Activated T-cell treated with anti-CD3 and anti-CD28 coated beads for 24 hours (primary cell): ENCODE measurements around the gene SOCS1.

Experiments
- DNase-seq: peaks from one replicate; pipeline ENCODE4 v3.0.0-alpha.2; 2020; ENCODE audit warnings: low read depth

The SOCS1 gene

DNA sequence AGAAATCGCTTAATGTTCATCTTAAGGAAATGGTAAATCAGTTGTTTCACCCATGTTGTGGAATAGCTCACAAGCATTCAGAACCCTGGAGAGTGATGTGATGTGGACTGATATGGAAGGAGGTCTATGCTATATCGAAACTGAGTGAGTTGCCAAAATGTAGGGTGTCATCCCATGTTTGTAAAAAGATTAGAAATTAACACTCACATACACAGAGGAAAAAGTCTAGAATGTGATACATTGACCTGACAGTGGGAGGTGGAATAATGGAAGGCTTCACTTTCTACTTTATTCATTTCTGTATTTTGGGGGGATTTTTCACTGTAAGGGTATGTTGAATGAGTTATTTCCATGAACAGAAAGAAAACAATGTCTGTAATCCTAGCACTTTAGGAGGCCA lies 29.8 kb upstream of the SOCS1 start:
- no peak for DNase-seq

DNA sequence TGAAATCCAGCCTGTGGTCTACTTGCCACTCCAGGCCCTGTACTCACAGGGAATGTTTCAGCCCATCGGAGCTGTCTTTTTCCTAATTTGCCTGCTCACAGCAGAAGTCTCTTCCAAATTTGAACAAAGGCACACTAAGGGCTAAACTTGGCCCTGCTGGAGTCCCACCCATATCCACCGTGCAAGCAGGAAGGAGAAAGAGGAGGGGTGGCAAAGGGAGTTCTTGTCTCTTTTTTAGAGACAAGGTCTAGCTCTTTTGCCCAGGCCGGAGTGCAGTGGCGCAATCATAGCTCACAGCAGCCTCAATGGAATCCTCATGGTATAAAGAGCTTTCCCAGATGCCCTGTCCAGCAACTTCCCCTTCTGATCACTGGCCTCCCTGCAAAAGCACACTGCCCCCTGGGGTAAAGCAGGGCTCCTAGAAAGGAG lies 27.8 kb upstream of the SOCS1 start:
- no peak for DNase-seq

DNA sequence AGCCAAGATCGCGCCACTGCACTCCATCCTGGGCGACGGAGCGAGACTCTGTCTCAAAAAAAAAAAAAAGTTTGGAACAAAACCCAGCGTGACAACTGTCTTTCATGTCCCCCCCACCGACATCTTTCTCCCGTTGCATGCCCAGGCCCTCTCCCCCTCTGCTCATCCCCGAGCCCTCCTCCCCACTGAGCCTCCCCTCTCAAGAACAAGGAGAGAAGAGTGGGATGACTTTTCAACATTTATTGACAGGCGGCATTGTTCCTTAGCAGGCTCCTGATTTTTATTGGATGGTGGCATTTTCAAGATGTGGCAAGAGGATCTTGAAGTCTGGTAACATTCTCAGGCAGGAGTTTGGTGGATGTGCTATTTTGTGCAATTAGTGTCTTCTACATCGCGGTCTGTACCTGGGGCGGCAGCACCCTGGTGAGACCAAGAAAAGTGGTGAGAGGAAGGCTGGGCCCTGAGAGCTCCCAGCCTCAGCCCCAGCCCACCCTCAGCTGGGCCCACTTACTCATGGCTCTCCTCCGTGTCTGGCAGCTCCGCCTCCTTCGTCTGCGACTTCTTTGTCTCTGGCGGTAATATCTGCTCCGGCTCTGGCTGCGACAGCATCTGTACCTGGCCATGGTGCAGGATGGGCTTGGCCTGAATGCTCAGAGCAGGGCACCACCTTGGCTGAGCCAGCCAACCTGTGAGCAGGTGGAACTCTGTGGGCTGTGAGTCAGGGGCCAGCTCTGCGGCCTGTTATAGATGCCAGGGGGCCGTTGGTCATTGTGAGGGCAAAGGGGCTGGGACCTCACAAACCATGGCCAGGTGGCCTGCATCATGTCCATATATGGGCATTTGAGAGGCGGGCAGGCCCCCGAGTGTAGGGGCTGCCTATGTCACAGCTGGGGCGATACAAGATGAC lies 24.9 kb upstream of the SOCS1 start, which contains the start of gene PRM1:
Gene PRM1 (minus strand): TSS at position 715 of the 907 bp plus-strand sequence. CDS start 92 bp downstream, at position 623.
- DNase-seq, result no peak

DNA sequence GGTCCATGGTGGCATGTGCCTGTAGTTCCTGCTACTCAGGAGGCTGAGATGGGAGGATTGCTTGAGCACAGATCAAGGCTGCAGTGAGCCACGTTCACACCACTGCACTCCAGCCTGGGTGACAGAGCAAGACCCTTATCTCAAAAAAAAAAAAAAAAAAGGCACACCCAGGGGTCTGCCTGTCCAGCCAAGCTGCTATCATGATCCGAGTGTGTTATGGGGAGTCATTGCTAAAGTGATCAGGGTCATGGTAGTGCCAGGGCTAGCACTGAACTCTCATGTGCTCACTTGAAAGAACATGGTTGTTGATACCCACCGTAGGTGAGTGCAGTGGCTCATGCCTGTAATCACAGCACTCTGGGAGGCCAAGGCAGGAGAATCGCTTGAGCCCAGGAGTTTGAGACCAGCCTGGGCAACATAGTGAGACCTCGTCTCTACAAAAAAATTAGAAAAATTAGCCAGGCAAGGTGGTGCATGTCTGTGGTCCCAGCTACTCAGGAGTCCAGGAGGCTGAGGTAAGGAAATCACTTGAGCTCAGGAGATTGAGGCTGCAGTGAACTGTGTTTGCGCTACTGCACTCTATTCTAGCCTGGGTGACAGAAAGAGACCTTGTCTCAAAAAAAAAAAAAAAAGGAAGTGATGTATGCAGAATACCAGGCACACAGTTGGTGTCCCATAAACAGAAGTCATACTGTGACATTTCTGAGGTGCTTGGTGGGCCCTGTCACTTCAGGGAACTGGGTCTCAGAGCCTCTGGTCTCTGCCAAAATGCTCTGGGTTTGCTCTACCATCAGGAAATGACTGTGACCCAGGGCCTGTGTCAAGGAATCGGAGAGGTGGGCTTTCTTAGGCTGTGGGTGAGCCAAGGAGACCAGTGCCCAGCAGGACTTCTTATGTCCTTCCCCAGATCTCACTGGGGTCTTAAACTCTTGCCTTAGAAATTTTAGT lies 23.0 kb upstream of the SOCS1 start:
- no peak for DNase-seq

DNA sequence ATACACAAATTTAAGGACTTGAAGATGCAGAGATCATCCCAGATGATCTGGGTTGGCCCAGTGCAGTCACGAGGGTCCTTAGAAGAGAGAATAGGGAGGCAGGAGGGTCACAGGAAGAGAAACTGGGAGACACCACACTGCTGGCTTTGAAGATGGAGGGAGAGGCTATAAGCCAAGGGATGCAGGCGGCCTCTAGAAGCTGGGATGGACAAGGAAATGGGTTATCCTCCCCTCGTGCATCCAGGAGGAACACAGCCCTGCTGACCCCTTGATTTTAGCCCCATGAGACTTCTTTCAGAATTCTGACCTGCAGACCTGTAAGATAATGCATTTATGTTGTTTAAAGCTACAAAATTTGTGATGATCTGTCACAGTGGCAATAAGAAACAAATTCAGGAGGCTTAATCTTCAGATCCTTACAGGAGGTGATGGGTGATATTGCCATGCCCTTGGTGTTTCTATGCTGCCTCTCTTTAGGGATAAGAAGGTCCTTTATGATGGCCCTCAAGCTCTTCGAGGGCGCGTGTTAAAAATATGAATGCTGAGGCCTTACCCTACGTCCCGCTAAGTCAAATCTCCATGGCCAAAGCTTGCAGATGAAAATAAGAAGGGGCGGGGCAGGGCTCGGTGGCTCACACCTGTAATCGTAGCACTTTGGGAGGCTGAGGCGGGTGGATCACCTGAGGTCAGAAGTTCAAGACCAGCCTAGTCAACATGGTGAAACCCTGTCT lies 21.8 kb upstream of the SOCS1 start:
- no peak for DNase-seq

DNA sequence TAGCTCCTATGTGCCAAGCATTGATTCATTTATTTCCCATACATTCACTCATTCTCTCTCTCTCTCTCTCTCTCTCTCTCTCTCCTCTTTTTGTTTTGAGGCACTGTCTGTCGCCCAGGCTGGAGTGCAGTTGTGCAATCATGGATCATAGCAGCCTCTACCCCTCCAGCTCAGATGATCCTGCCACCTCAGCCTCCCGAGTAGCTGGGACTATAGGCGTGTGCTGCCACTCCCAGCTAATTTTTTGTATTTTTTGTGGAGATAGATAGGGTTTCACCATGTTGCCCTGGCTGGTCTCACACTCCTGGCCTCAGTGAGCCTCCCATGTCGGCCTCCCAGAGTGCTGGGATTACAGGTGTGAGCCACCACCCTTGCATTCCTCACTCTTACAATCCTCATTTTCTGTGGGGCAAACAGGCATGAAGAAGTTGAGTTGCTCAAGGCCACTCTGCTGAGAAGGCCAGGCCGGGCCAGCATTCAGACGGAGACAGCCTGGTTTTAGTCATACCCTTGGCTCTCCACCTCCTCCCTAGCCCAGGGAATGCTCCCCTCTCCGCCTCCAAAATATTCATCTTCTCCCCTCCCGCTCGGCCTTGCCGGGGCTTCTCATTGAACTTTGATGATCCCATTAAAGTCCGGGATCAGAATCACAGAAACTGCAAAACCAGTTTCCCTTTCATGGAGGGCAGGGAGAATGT lies 21.0 kb upstream of the SOCS1 start:
- DNase-seq, result no peak

DNA sequence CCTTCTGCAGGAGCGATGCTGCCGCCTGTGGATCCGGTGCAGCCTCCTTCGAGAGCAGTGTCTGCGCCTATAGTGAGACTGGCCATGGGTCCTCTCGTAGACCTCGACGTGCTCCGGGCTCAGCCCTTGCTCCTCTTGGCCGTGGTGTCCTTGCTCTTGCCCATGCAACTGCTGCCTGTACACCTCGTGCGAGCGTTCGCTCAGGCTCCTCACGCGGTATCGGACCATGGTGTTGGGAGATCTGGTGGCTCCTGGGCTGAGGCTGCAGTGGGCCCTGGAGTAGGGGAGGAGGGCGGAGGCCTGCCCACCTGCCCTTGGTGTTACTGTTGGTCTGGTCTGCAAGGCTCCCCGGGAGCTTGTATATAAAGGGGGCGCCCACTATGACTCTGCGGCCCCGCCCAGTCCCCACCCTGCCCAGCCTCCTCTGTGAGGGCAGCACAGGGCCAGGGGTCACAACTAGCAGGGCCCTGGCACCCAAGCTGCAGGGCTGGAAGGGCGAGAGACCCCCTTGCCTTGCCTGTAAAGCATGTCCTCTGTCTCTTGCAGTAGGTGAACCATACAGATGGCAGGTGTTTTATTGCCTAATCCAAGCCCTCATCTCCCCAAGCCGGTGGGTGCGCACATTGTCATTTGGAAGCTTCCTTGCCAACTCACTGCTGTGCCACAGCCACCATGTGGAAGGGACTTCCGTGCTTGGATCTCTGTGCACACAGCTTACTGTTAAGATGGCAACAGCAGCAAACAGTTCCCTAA lies 20.3 kb upstream of the SOCS1 start, which contains the start of gene PRM2:
Gene PRM2 (minus strand): TSS at position 338 of the 753 bp plus-strand sequence. CDS start 110 bp downstream, at position 228.
- DNase-seq, result no peak

DNA sequence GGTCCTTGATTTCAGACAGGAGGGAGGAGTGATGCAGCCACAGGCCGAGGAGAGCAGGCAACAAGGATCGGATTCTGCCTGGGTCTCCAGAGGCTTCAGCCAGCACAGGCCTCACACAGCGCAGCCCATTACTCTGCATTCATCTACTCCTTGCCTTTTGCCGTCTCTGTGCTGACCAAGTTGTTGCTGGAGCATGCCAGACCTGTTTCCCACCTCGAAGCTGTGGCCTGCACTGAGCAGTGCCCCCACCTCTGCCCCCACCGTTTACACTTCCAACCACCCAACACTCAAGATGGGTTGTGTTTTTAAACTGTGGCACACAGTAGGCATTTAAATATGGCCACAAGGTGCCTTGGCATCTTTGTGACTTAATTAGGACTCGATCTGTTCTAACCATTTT lies 19.0 kb upstream of the SOCS1 start:
- DNase-seq, result no peak

DNA sequence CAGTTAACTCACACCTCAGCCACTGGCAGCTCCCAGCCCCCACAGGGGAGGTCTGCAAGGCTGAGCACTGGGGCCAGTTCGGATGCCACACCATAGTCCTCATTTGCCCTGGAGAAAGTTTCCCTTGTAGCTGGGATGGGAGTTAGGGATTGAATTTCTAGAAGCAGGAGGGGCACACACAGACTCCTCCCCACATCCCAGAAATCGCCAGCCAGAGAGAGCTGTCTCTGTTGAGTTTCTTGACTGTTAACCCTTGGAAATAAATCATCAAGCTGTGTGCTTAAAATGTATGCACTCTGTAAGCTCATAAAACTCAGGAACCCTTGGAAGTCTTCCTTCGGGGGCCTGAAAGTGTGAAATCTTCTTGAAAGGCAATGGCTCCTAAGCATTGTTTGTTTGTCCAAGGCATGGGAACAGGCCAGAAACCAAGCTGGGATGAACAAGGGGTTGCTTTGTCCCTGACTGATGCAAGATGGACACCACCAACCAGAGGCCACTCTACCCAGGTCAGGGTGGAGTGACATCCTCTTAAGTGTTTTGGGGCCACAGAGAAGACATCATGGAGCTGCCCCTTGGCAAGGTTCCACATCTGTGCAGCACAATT lies 17.8 kb upstream of the SOCS1 start:
- DNase-seq, result no peak

DNA sequence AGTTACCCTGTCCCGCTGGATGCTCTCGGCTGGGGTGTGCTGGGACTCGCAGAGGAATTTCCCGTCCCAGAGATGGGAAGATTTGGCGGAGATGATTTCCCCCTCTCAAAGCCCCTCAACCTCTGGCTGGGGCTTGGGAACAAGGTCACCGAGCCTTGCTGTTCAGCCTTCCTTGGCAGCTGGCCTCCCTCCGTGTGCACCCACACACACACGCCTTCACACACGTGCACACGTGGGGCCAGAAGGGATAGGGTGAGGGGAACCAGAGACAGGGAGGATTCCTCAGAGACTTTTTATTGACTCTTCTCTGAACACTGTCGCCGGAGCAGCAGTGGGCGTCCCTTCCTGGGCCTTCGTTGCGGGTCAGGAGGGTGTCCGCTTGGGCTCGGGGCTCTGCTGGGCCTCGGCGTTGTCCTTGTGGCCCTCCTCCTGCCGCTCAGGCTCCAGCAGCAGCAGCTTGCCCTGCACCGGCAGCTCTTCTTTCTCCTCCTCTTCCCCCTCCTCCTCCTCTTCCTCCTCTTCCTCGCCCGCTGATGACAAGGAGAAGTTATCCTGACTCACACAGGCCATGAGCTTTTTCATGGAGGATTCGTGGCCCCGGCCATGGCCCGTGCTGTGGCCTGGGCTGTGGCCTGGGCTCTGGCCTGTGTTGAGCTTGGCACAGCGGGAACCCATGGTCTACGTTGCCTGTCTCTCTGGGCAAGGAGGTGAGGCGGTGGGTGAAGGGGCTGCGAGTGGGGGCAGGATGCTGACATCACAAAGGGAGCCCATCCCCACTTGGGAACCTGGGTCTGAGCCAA lies 17.1 kb upstream of the SOCS1 start, which contains the start of gene PRM3:
Gene PRM3 (minus strand): TSS at position 709 of the 800 bp plus-strand sequence. CDS start 34 bp downstream, at position 675.
- no peak for DNase-seq

DNA sequence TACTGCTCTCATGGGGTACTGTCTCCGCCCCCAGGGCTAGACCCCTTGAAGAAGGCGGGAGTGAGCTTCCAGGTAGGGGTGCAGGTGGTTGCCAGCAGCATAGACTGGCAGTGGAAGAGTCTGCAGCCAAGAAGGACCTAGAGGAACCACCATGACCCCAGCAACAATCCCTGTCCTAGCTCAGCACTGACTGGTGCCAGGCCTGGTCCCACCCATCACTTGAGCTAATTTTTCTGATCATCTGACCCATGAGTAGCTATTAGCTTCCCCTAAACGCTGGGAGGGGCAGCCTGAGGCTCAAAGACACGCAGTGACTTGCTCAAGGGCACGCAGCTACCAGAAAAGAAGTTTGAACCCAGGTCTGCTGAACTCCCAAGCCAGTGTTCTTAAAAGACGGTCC lies 16.5 kb upstream of the SOCS1 start:
- DNase-seq, result no peak

DNA sequence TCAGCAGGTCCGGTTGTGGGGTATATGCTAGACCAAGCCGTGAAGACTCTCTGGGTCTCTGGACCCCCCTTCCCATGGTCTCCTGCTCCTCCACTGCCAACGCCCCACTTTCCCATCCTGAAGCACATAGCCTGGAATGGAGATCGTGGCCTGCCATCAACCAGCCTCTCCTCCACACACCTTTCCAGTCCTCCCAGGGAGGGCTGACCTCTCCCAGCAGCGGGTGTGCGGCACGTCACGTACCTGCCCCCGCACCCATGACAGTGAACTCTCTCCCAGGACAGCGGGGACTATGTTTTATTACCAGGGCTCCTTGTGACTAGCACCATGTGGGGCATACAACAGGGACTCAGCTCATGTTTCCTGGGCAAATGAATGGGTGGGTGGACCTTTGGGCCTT lies 15.6 kb upstream of the SOCS1 start:
- DNase-seq, result no peak

DNA sequence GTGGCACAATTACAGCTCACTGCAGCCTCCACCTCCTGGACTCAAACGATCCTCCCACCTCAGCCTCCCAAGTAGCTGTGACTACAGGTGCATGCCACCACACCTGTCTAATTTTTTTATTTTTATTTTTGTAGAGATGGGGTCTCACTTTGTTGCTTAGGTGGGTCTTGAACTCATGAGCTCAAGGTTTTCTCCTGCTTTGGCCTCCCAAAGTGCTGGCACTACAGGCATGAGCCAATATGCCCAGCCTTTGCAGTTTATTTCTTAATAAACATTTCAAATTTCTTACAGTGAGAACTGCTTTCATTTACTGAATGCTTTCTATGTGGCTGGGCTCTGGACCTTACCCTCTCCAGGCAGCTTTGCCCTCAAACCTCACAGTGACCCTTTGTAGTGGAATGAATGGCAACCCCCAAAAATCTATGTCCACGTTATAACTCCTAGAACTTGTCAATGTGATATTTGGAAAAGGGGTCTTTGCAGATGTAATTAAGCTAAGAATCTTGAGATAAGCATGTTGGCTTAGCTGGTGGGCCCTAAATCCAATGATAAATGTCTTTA lies 14.7 kb upstream of the SOCS1 start:
- DNase-seq, result no peak

DNA sequence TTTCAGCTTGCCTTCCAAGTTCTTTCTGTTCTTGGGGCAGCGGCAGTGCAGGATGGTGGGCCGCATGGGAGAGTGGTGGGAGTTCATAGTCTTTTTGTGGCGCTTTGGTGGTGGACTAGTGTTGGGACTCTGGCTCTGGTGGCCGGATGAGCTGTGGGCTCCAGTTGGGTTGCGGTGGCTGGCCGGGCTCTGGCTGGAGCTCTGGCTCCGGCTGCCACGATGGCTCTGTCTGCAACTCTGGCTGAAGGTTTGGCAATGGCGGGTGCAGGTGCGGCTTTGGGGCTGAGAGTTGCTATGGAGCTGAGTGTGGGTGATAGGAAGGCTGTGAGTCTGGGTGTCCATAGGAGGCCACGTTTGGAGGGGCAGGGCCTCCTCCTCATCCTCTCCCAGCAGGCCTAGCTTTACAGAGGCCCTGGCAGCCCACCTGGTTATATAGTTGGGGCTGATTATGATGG lies 12.9 kb upstream of the SOCS1 start, which contains the start of gene TNP2:
Gene TNP2 (minus strand): TSS at position 405 of the 455 bp plus-strand sequence. CDS start 63 bp downstream, at position 342.
- DNase-seq, result no peak

DNA sequence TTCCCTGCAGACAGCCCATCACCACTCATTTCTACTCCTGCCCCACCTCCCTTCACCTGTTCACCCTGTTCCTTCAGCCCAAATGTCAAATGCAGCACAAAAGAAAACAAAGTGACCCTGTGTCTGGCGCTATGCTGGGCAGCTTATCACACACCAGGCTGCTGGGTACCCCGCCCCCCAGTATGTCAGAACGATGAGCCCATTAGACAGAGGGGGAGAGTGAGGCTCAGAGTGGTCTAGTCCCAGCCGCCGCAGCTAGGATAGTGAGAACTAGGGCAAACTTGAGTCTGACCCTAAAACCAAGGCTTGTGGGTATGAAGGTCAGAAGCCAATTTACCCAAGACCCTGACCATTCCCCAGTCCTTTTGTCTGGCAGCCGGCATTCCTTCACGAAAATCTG lies 9.1 kb upstream of the SOCS1 start:
- no peak for DNase-seq

DNA sequence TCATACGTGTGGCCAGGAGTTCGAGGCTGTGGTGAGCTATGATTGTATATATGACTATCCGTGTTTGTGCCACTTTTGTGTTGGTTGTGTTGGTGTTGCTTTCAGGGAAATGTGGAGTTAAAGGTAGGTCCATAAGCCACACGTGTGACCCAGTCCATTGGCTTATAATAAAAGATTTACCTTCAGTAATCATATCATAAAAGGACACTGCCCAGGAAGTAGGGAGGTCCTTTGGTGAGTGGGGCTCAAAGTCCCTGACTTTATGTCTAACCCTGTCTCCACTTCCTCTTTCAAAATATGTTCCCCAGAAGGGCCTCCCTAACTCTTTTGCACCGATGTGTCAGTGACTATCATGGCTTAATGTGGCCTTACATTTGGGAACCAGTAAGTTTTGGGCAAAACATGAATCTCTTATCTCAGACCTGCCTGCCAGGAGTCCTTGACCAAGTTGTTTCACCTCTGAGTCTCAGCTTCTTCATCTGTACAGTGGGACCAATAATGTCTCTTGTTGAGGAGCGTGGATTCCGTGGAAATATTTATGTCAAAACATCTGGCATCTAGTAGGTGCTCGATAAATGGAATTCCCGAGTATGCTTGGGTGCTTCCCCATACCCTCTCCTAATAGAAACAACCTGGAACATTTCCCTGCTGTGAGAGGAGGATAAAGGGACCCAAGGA lies 8.3 kb upstream of the SOCS1 start:
- DNase-seq, result no peak

DNA sequence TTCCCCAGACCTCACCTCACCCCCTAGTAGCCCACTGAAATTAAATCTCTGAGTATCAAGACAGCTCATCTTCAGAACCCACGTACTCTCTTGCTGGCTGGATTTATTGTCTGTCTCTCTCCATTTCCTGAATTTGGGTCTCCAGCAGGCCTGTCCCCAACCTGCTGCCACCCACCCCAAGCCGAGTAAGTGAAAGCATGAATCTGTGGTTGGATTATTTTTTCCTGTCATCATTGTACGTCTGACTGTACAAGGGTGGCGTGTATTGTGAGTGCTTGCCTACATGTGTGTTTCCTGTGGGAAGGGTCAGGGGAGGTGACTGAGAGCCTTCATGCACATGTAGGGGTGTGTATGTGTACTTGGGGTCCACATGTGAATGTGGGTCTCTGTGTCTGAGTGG lies 7.7 kb upstream of the SOCS1 start:
- DNase-seq, result peak; percentile 54

DNA sequence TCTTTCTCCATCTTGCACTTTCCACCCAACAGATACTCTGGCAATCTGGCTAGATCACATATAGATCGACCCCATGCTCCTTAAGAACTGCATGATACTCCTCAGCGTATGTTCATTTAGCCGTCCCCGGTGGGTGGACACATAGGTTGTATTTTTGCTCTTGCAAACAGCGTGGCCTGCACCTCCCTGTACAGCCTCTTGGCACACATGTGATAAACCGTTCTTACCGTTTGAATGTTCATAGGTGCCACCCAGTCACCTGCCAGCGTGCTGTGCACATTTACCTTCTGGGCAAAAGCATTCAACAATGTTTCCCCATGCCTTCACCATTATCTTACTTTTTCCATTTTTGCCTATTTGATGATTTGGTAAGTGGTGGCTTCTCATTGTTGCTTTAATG lies 6.9 kb upstream of the SOCS1 start:
- DNase-seq, result no peak
